ENCODE data around the gene DNAH1. TPM values are rescaled to one million over a fixed set of nuclear protein-coding genes. Genes with fewer than 3 reads are reported as not detected.

The DNAH1 gene
- total RNA-seq, 2 donors from 2014 or later = 1.5 to 2.5 TPM

GRCh38 chr3:52440249-52440551, 124.1 kb downstream of the DNAH1 start:
- TF ChIP-seq CTCF (IDR thresholded peaks at IDR 0.05) = no peak
- no peak overlapping the region for H3K4me3 ChIP-seq
- no peak for DNase-seq (ENCODE audit: low spot score)
- no peak overlapping the region for H3K27ac ChIP-seq
- H3K36me3 ChIP-seq = no peaks in the 10 kb centered on the region
- peaks cover 0 to 24% of the 10 kb centered on the region in 2 donors for H3K4me1 ChIP-seq
- H3K9me3 ChIP-seq = no peaks in the 10 kb centered on the region
- no peaks in the 10 kb centered on the region for H3K27me3 ChIP-seq

- H3K36me3 ChIP-seq = no peaks in the 10 kb centered on the region
- H3K27me3 ChIP-seq = no peaks in the 10 kb centered on the region
- no peak overlapping the region for H3K27ac ChIP-seq
- H3K4me1 ChIP-seq = peaks cover 0 to 21% of the 10 kb centered on the region in 2 donors
- no peak overlapping the region for H3K4me3 ChIP-seq
- no peak for TF ChIP-seq CTCF (IDR thresholded peaks at IDR 0.05)
- H3K9me3 ChIP-seq = no peaks in the 10 kb centered on the region
- DNase-seq (ENCODE audit: low spot score) = no peak
Observed at GRCh38 chr3:52440671-52441070, 124.6 kb downstream of the DNAH1 start.

- H3K36me3 ChIP-seq = no peaks in the 10 kb centered on the region
- no peak for DNase-seq (ENCODE audit: low spot score)
- peaks cover 0 to 21% of the 10 kb centered on the region in 2 donors for H3K4me1 ChIP-seq
- H3K9me3 ChIP-seq = no peaks in the 10 kb centered on the region
- TF ChIP-seq CTCF (IDR thresholded peaks at IDR 0.05) = no peak
- no peak overlapping the region for H3K27ac ChIP-seq
- no peaks in the 10 kb centered on the region for H3K27me3 ChIP-seq
- H3K4me3 ChIP-seq = no peak overlapping the region
Observed at GRCh38 chr3:52441091-52441771, 125.1 kb downstream of the DNAH1 start.

GRCh38 chr3:52441772-52442332, 125.7 kb downstream of the DNAH1 start:
- no peak overlapping the region for H3K27ac ChIP-seq
- no peak for TF ChIP-seq CTCF (IDR thresholded peaks at IDR 0.05)
- peaks cover 0 to 21% of the 10 kb centered on the region in 2 donors for H3K4me1 ChIP-seq
- H3K36me3 ChIP-seq = no peaks in the 10 kb centered on the region
- no peak for DNase-seq (ENCODE audit: low spot score)
- no peaks in the 10 kb centered on the region for H3K27me3 ChIP-seq
- H3K4me3 ChIP-seq = peak overlapping the region in 1 of 2 donors; percentile 42
- H3K9me3 ChIP-seq = no peaks in the 10 kb centered on the region

GRCh38 chr3:52442409-52443267, 126.5 kb downstream of the DNAH1 start:
- H3K36me3 ChIP-seq = no peaks in the 10 kb centered on the region
- H3K9me3 ChIP-seq = no peaks in the 10 kb centered on the region
- H3K27me3 ChIP-seq = no peaks in the 10 kb centered on the region
- peaks cover 0 to 19% of the 10 kb centered on the region in 2 donors for H3K4me1 ChIP-seq
- no peak for TF ChIP-seq CTCF (IDR thresholded peaks at IDR 0.05)
- peak overlapping the region; percentile 23 to 42 for H3K4me3 ChIP-seq
- DNase-seq (ENCODE audit: low spot score) = no peak
- peak overlapping the region in 1 of 2 donors; percentile 39 for H3K27ac ChIP-seq

Data from right atrium auricular region (tissue), 2 donors.